H1 (cell line): ENCODE measurements around the gene DBX1. TPM values are rescaled to one million over a fixed set of nuclear protein-coding genes. Genes with fewer than 3 reads are reported as not detected.

Experiments
- ASH2L ChIP-seq: fragments of 200-600, 300-600 bp; sonication (generic); IDR thresholded peaks from one replicate; pipeline ENCODE4 v1.7.1; 2017; ENCODE audit warnings: low read length
- BCL11A ChIP-seq, 2 experiments: IDR thresholded peaks; one replicate each; pipeline ENCODE4 v1.6.1; 2011; ENCODE audit warnings: low read depth in 2 of 2, low read length in 2 of 2, mild to moderate bottlenecking in 2 of 2
- CHD7 ChIP-seq: fragments of 300-600 bp; sonication (generic); IDR thresholded peaks from 2 replicates; pipeline ENCODE4 v1.7.1; 2012; ENCODE audit warnings: low read length, moderate library complexity, mild to moderate bottlenecking, inconsistent platforms; ENCODE audit not compliant: insufficient replicate concordance
- CTCF ChIP-seq, 3 experiments: IDR thresholded peaks; 1 replicate in 2 of 3; 2 replicates in 1 of 3; pipeline versions ENCODE4 v1.5.1 to v1.6.1; 2011; ENCODE audit warnings: low read length in 3 of 3, mild to moderate bottlenecking in 3 of 3, inconsistent platforms in 2 of 3, low read depth in 1 of 3, moderate library complexity in 1 of 3; ENCODE audit not compliant: insufficient read depth in 1 of 3; ENCODE audit errors: control extremely low read depth in 1 of 3
- HDAC6 ChIP-seq: IDR thresholded peaks from one replicate; pipeline ENCODE4 v1.7.1; 2012; ENCODE audit warnings: low read depth, mild to moderate bottlenecking, inconsistent platforms, low read length, moderate library complexity
- RXRA ChIP-seq: IDR thresholded peaks from 2 replicates; pipeline ENCODE4 v1.6.1; 2011; ENCODE audit warnings: low read depth, mild to moderate bottlenecking, low read length, moderate library complexity; ENCODE audit not compliant: insufficient read depth
- SIX5 ChIP-seq: IDR thresholded peaks from 2 replicates; pipeline ENCODE4 v1.6.1; 2011; ENCODE audit warnings: mild to moderate bottlenecking, low read depth, low read length
- SP1 ChIP-seq: IDR thresholded peaks from 2 replicates; pipeline ENCODE4 v1.6.1; 2011; ENCODE audit warnings: low read depth, low read length
- SUZ12 ChIP-seq: fragments of 200-600 bp; sonication (generic); IDR thresholded peaks from 2 replicates; pipeline ENCODE4 v1.6.1; 2012; ENCODE audit warnings: mild to moderate bottlenecking, inconsistent platforms, low read length, moderate library complexity, mixed read lengths
- polyA plus RNA-seq, 7 experiments: library from polyadenylated mRNA; depleted of rRNA in 3 of 7; stranded (reverse) in 5 of 7; unstranded in 2 of 7; fragments of >200 nt in 5 of 7; fragments of 200-250 nt in 2 of 7; gene quantifications; 1 replicate in 5 of 7; 2 replicates in 1 of 7; 4 replicates in 1 of 7; pipeline versions ENCODE4 v1.2.1 to v1.2.3, GENCODE V29; 2011 to 2013; ENCODE audit warnings: missing spikeins in 2 of 7, mixed read lengths in 2 of 7
- total RNA-seq: library from RNA; stranded (reverse); fragmentation: NEBNext Ultra II Directional; extraction: Animal tissue kit (Norgen Biotek cat#: 25700); gene quantifications from 2 replicates; pipeline ENCODE4 v1.2.1, GENCODE V29; 2021
- TF ChIP-seq, protein P1 (sequence below): IDR thresholded peaks from 2 replicates; pipeline ENCODE4 v1.6.1; 2012; ENCODE audit warnings: inconsistent platforms

The DBX1 gene
- total and polyA plus RNA-seq, 2 of the 8 experiments (the other 6 are each of a cell fraction or from before 2014, with no cell fraction given) = not detected

- TF ChIP-seq CHD7 = no peak
- no peak for TF ChIP-seq HDAC6
- TF ChIP-seq ASH2L = no peak
- TF ChIP-seq, protein P1, sequence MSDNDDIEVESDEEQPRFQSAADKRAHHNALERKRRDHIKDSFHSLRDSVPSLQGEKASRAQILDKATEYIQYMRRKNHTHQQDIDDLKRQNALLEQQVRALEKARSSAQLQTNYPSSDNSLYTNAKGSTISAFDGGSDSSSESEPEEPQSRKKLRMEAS = no peak
- TF ChIP-seq SUZ12 = no peak
- TF ChIP-seq CTCF (IDR thresholded peaks at IDR 0.05; ENCODE audit: control extremely low read depth in 1 of 3, insufficient read depth in 1 of 3, low read depth in 1 of 3, low read length in 3 of 3) = no peak
- no peak for TF ChIP-seq BCL11A (IDR thresholded peaks at IDR 0.05; ENCODE audit: low read depth in 2 of 2, low read length in 2 of 2)
- no peak for TF ChIP-seq SIX5
- no peak for TF ChIP-seq RXRA
- no peak for TF ChIP-seq SP1
Observed at GRCh38 chr11:20113149-20113438, 47.2 kb downstream of the DBX1 start (continued).
